Hematopoietic multipotent progenitor cell (in vitro differentiated cells): ENCODE data around the gene KAT2B. TPM values are rescaled to one million over a fixed set of nuclear protein-coding genes. Genes with fewer than 3 reads are reported as not detected.
"Not testable (repeated sequence)": the region's sequence is repeated elsewhere in the genome, so short reads cannot be mapped to it uniquely, and the experiment has no call there.

ENCODE experiments used
- DNase-seq, 3 donors: peaks; one replicate each; pipeline ENCODE4 v3.0.0-alpha.2; 2011 to 2015; ENCODE audit warnings: low read depth in 2 of 3, low spot score in 2 of 3
- total RNA-seq: library from RNA; depleted of rRNA; stranded (reverse); fragments of >200 nt; gene quantifications from one replicate; pipeline ENCODE4 v1.2.3, GENCODE V29; 2012

KAT2B gene
- 4.6 TPM for total RNA-seq

DNA sequence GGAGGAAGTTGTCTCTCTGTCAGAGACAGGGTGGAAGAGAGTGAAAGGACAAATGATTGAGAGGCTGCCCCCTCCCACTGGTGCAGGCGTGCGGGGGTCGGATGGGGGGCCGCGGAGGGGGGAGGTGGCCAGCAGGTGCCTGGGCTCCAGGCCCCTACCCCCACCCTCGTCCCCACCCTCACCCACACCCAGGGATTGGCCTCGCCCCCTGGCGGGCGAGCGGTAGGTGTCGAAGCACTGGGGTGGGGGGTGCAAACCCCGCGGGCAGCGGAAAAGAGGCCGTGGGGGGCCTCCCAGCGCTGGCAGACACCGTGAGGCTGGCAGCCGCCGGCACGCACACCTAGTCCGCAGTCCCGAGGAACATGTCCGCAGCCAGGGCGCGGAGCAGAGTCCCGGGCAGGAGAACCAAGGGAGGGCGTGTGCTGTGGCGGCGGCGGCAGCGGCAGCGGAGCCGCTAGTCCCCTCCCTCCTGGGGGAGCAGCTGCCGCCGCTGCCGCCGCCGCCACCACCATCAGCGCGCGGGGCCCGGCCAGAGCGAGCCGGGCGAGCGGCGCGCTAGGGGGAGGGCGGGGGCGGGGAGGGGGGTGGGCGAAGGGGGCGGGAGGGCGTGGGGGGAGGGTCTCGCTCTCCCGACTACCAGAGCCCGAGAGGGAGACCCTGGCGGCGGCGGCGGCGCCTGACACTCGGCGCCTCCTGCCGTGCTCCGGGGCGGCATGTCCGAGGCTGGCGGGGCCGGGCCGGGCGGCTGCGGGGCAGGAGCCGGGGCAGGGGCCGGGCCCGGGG is at the start of gene KAT2B:
KAT2B (plus strand) TSS at position 682 of the 783 bp plus-strand sequence; CDS start at position 714, 32 bp downstream.
- DNase-seq, result peak; percentile 79 to 94 (median 93)

DNA sequence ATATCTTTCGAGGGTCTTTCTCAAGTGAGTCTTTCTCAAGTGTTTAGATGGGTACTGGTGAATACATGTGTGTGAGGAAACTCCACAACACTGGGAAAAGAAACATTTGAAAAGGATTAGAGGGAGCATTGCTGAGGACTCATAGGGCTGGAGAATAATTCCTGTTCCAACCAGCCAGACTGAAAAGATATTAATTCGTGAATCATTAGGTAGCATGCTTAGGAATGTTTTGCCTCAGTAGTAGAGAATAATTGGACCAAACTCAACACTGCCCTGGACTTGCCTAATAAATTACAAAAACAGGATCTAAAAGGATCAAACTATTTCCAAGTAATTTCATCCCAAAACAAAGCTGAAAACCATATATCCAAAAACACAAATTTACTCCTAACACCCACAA is 45.5 kb upstream of the KAT2B start:
- DNase-seq, result no peak

DNA sequence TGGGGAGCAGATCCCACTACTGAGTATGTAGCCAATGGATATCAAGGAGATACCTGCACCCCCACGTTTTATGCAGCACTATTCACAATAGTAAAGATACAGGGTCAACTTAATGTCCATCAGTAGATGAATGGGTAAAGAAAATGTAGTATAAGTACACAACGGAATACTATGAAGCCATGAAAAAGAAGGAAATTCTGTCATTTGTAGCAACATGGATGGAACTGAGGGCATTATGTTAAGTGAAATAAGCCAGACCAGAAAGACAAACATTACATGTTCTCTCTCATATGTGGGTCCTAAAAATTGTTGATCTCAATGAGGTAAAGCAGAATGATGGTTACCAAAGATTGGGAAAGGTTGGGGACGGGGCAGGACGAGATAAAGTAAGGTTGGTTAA is 42.7 kb upstream of the KAT2B start:
- no peak for DNase-seq

DNA sequence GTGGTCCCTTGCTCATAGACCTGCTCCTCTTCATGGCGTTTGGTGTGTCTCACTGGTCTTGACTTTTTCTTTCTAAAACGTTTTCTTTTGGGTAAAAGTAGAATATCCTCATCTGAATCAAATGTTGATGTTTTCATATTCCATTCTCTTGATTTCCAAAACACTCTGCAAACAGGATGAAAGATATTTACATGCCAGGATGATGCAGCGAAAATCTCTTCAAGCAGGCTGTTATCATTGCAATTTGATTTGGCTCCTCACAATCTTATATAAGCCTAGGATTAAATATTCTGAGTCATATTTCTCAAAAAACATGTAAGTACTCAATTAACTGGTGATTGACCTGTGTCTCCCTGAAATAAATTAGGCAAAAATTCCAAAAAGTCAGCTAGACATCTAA is 38.3 kb upstream of the KAT2B start:
- no peak for DNase-seq

DNA sequence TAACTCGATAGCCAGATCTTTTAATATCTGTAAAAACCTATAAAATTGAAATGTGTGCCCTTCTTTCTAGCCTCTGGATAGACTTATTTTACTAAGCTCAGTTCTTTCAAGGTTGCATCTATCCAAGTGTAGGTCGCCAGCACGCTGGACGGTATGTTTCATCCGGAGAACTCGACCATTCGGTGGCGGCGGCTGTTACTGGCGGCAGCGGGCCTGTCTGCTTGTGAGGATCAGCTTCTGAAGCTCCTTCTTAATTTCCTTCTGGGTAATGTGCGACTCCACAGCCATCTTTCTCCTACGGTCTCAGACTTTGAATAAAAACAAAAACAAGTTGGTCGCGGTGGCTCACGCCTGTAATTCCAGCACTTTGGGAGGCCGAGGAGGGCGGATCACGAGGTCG is 32.3 kb upstream of the KAT2B start:
- no peak for DNase-seq

DNA sequence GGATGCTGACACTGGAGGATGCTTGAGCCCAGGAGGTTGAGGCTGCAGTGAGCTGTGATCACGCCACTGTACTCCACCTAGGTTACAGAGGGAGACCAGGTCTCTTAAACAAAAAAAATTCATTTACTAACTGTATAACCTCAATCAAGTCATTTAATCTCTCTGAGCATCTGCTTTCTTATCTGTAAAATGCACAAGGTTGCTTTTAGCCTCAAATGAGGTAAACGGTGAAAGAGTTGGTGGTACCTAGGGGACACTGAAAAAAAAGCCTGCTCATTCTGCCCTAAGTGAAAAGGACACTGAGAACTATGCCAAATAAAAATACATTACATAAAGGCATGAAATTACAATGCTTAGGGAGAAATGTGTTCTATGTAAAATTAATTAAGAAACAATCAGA is 31.6 kb upstream of the KAT2B start:
- peak in 1 of 3 donors; percentile 37 for DNase-seq

DNA sequence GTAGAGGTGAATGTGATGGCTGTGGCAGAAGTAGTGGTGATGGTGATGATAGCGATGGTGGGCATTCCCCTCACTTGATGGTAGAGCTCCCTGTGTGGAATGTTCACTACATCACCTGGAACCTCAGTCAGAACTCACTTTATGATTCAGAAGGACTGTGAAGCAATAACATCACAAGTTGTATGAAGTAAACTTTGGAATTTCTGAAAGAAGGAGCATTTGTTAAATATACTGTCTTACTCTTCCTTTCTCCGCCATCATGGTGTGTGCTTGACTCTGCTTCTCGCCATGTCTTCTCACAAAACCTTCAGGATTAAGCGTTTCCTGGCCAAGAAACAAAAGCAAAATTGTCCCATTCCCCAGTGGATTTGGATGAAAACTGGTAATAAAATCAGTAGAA is 28.1 kb upstream of the KAT2B start, which contains the start of gene PP2D1:
PP2D1 (minus strand) TSS at position 101 of the 400 bp plus-strand sequence. CDS start 192 bp downstream, outside the sequence.
- DNase-seq, result no peak

DNA sequence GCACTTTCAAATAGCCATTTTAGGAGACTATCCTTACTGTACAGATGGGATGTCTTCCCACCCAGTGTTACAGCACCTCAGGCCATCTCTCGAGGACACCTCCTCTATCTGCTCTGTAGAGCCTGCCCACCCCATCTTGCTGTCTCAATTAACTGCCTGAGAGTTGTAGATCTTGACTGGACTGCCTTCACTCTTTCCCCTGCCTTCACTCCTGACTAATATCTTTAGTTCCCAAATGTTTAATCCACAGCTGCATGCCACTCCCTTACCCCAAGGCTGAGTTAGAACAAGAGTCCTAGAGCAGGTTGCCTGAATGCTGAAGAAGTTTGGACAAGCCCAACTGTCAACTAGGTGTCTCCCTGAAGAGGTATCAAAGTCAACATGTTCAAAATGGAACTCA is 26.9 kb upstream of the KAT2B start:
- DNase-seq, result no peak

DNA sequence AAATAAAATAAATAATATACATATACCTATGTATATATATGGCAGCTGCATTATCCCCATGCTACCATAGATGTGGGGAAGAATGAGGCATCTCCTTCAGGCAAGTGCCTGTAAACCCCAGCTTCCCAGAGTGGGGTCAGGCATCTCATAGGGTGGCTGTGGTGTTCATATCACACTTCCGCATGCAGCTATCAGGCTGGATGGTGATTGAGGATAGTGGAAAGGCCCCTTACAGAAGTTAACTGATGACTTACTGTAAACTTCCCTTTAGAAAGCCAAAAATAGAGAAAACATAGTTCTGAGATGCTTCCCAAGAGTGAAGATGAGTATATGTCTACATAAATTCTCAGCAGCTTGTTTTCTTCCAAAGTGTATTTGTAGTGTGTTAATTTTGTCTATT is 24.7 kb upstream of the KAT2B start:
- DNase-seq, result peak in 2 of 3 donors; percentile 8 to 26

DNA sequence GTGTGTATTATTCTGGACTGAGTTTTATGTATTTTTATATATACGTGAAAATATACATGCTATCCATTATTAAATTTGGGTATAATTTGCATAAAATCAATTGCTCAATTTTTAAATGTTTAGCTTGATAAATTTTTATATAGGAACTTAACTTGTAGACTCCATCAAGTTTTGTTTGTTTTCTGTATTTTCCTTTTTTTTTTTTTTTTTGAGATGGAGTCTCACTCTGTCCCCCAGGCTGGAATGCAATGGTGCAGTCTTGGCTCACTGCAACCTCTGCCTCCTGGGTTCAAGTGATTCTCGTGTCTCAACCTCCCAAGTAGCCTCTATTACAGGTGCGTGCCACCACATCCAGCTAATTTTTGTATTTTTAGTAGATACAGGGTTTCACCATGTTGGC is 24.2 kb upstream of the KAT2B start:
- not testable (repeated sequence) for DNase-seq

DNA sequence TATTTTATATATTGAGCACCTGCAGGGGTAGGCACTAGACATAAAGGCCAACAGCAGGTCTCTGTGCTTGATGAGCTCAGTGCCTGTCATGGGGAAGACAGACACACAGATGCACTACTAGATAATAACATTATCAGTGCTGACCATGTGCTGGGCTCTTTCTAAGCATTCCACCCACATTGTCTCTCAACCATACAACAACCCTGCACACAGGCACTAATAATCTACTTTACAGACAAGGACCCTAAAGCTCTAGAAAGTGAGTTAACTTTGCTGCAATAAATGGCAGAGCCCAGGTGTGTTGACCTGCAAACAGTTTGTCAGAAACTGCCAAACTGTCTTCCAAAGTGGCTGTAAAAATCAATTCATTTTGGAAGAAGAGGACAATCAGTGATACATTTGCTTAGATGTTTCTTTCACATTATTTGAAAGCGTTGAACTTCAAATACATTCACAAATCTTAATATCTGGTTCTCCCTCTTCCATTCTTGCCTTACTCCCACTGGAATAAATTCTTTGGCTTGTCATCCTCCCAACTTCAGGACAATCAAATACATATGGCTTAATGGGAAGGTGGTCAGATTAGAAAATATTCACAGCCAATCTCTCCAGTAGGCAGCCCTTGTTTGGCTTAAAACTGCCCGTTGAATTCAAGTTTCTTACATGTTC is 17.2 kb upstream of the KAT2B start:
- DNase-seq, result peak in 2 of 3 donors; percentile 29 to 51

DNA sequence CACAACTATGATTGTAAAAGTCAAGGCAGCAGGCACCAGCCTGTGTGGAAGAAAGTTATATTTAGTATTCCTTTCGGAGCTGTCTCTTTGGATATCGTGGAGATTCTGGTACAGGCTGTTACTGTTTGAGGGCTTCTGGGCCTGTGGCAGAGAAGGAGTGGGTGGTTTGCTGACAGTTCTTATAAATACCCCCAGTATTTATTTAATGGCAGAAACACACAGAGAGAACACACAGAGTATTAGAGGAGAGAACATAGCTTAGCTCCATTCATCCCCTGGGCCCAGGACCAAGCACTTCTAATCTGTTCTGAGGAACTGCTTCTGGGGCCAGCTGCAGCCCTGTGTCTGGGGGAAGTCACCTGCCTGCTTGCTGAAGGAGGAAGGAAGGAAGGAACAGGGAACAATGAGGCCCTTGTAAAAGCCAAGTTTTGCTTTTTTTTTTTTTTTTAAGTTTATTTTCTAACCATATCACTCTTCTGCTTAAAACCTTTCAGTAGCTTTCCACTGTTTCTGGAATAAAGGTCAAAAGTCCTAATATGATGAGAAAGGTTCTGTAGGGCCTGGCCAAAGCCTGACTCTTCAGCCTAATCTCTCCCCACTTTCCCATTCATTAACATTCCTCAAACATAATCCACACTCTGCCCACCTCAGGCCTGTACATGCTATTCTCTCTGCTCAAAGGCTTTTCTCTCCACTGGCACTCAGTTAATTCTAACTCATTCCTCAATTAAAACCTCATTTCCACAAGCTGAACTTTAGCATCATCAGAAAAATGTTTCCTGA is 16.4 kb upstream of the KAT2B start:
- DNase-seq, result peak in 2 of 3 donors; percentile 24 to 62

DNA sequence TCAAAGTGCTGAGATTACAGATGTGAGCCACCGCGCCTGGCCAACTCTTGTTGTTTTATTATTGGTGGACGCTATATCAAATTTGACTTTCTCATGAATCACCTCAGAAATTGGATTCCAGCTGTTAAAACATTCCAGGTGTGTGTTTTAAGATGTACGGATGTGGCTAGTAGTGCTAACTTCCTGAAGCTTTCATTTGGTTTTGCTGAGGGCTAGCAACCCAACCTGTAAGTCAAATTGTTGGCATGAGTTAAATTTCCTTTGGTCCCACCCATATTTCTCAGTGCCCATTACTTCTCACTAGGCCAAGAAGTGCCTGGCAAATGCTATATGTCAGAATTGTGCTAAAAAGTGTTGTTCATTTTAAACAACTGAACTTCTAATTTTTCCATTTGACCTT is 13.1 kb upstream of the KAT2B start:
- no peak for DNase-seq

DNA sequence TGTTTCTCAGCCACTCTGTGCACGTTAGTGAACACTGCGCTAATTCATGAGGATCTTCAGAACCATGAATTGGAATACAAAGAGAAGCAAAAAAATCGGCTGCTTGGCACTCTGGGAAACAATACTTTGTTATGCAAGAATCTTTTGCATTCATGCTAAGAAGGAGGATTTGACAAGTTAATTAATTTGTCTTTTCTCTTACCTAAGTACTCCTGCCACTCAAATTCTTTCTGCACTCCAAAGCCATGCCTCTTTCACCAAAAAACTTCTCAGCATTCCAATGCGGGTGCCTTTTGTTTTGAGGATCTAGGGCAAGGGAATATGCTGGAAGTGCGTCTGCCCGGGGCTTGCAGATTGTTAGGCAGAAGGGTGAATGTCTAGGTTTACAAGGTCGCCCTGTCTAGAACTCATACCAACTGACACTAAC is 11.3 kb upstream of the KAT2B start:
- no peak for DNase-seq

DNA sequence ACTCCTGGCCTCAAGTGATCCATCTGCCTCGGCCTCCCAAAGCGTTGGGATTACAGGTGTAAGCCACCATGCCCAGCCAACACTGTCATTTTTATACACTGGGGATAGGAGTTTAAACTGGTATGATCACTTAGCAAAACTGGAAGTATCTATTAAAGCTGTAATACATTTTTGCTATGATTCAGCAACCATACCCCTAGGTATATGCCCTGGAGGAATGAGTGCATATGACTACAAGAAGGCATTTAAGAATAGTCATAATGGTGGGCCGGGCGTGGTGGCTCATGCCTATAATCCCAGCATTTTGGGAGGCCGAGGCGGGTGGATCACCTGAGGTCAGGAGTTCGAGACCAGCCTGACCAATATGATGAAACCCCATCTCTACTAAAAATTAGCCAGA is 8.3 kb upstream of the KAT2B start:
- DNase-seq, result not testable (repeated sequence)

DNA sequence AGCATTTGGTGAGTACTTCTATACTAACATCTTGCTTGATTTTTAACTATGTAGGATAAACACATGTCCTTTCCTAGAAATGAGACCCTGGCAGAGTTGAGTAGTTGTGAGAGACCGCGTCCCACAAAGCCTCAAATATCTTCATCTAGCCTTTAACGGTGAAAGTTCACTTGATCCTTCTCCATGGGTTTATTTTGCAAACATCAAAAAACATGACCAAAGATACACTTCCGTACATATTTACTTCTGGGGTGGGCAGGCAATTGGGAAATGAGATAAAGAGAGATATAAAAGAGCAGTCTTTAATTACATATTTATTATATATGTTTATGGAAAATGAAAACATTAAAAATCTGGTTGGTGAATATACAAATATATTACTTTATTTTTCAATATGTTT is 5.2 kb upstream of the KAT2B start:
- DNase-seq, result no peak

DNA sequence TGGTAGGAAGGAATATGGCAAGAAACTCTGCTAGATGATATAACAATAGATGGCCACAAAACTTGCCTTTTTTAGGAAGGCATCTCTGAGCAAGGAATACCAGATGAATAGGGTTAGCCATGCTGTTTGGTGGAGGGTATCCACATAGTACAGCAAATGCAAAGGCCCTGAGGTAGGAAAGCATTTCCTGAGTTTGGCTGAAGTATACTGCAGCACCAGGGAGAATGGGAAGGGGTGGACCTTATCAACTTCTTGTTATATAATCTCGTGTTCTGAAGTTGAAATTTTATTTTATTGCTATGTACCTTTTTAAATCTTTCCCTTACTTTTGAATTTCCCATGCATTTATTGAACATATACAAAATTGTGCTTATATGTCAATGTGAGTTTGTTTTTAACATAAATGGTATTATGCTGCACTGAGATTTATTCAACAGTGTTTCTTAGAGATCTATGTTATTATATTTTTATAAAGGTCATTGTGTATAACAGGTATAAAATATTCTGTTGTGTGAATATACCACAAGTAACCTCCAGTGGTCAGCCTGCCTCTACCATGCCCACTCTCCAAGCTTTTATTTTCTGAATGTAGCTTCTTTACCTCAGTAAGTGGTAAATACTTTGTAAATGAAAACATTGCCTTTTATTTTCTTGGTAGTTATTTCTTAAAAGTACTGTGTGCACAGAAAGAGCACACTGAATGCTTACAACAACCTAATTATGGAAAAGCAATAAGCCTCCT is 2.8 kb upstream of the KAT2B start:
- DNase-seq, result no peak

DNA sequence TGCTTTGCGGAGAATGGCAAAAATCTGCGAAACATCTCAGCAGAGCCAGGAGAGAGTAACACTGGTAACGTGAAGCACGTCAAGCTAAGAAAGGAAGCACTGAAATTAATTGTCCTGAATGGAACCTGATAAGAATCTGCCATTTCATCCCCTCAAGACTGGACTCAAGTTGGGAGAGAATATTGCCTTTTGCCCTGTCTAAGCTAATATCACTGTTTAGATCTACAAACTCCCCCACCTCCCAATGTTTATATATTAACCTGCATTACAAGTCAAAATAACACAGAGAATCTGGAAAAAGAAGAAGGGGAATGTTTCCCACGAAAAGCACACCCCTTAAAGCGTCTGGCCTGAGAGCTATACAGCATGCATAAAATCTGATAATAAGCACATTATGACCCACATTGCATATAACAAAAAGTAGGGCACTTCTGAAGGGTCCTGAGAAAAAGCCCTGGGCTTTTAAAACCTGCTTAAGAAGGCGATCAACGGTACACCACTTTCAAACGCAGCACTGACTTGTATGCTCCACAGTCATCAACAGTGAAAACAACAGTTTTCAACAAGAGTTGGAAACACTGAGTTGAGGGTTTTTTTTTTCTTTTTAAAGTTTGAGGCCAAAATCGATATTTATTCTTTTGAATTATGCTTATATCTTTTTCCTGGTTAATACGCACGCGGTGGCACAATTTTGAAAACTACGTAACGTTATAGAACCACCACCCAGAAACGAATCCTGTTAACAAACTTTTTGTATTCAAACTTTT is 1.4 kb upstream of the KAT2B start:
- peak in 1 of 3 donors; percentile 16 for DNase-seq

DNA sequence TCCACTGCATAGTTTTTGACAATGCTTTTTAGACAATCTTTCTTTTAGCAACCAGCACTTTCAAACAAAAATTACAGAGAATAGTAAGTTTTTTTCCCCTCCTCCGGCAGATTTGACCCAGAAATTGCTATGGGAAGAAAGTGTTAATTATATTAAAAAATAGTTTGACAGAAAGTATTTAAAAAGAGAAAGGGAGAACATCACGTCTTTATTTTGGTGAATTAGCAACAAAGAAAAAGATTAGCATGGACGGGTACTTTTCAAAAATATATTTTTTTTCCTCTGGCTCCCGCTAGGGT is 831 bp upstream of the KAT2B start:
- DNase-seq, result no peak
